GM19193 (cell line): ENCODE results near the gene TMEM179B.
A peak's percentile ranks its signal among the peaks of the same experiment; 100 is the strongest.

ENCODE experiments used
- POLR2A ChIP-seq: IDR thresholded peaks from 4 replicates; pipeline ENCODE4 v1.6.1; 2011; ENCODE audit not compliant: insufficient read depth, insufficient read length; ENCODE audit errors: extremely low read depth

TMEM179B gene

GRCh38 chr11:62778441-62778840 is 8.8 kb upstream of the TMEM179B start:
- TF ChIP-seq POLR2A, result no peak

GRCh38 chr11:62782753-62783152 is 4.4 kb upstream of the TMEM179B start:
- no peak for TF ChIP-seq POLR2A

- no peak for TF ChIP-seq POLR2A
These were observed 741 bp upstream of the TMEM179B start for GRCh38 chr11:62786318-62787004.

GRCh38 chr11:62788991-62789390 is 1.8 kb downstream of the TMEM179B start:
- TF ChIP-seq POLR2A, result peak; percentile 24

DNA sequence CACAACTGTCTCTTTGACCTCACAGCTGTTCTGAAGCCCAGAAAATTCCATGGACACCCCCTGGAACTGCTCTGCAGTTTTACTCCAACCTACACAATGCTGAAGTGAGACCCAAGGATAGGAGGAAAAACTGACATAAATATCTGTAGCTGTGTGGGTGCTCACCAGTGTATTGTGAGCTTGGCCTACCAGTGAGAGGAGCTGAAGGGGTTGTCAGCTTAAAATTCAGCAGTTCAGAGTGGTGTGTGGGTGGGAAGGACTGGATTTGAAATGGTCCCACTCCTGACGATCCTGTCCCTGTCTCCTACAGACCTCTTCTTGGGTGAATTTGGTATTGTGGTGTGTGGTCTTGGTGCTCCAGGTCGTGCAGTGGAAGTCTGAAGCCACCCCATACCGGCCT is 2.4 kb downstream of the TMEM179B start:
- no peak for TF ChIP-seq POLR2A

DNA sequence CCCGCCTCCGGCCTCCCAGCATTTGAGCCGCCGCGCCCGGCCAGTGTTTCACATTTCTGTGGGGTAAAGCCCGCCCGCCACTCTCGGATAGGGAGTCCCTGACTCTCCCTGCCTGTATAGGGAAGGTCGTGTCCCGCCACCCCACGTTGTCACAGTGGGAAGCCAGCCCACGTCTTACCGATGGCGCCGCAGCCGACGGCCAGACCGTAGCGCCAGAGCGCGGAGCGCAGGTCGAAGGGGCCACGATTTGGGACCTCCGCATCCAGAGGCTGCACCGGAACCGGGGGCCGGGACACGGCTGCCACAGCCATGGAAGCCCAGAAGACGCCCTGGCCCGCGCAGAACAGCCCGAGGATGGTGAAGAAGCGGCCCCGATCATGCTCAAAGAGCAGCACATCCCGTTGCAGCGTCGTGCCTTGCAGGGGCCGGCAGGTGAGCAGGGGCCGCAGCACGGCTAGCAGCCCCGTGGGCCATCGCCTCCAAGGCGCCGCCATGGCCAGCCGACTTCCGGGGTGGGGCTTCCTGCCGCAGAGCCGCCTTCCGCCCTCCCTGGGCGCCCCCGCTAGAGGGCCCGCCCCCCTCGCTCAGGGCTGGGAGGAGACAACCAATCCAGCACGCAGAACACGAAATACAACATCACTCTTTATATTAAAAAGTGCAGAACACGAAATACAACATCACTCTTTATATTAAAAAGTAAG is 4.4 kb downstream of the TMEM179B start, which contains the start of gene TMEM223:
TMEM223 (minus strand) TSS at position 506 of the 701 bp plus-strand sequence; CDS start at position 494, 12 bp downstream.
- peak; percentile 95 for TF ChIP-seq POLR2A

DNA sequence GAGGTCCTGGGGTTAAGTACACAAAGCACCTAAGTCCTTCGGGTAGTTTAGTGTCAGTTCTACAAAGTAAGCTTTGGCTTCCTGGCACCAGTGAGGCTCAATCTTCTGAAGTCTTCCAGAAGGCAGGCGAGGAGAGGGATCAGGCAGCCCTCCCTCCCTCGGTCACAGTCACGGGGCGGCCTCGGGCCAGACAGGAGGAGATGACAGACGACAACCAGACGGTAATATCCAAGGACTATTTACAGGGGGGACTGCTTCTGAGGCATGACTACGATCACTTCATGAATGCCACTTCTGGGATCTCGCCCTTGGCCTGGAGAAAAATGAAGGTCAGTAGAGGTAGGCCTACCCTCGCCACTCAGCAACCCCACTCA is 5.0 kb downstream of the TMEM179B start:
- no peak for TF ChIP-seq POLR2A

GRCh38 chr11:62794201-62794775 is 7.1 kb downstream of the TMEM179B start:
- TF ChIP-seq POLR2A, result no peak

DNA sequence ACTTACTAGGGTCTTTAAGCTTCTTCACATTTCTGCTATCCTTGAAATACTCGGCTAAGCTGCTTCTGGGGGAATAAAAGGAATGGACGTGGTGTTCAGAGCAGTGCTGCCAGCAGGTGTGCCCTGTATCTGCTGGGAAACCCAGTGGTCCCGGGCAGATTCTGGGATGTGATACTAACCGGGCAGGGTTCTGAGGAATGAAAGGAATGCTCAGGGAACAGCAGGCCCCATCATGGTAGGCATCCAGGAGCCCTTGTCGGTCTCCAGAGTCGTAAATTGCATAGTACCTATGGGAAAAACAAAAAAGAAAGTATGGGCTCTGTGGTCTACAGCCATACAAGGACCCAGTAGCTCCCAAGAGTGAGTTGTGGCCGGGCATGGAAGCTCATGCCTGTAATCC is 9.1 kb downstream of the TMEM179B start:
- no peak for TF ChIP-seq POLR2A

- no peak for TF ChIP-seq POLR2A
These were observed 12.3 kb downstream of the TMEM179B start for GRCh38 chr11:62799486-62799885.

DNA sequence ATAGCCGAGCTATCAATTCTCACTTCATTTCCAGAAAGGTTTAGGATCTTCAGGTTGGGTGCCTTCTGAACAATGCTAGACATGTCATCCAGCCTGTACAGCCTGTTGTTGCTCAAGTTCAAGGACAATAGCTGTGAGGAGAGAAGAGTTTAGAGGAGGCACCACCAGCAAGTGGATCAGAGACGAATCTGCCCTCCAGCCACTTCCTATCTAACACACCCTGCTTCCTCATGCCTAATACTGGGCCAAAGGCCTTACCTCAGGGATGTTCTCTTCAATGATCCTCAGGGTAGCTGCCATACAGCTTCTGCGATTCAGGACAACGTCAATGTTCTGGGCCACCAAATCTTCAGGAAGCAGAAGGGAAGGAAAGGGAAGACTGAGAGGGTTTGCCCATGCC is 13.9 kb downstream of the TMEM179B start:
- no peak for TF ChIP-seq POLR2A

DNA sequence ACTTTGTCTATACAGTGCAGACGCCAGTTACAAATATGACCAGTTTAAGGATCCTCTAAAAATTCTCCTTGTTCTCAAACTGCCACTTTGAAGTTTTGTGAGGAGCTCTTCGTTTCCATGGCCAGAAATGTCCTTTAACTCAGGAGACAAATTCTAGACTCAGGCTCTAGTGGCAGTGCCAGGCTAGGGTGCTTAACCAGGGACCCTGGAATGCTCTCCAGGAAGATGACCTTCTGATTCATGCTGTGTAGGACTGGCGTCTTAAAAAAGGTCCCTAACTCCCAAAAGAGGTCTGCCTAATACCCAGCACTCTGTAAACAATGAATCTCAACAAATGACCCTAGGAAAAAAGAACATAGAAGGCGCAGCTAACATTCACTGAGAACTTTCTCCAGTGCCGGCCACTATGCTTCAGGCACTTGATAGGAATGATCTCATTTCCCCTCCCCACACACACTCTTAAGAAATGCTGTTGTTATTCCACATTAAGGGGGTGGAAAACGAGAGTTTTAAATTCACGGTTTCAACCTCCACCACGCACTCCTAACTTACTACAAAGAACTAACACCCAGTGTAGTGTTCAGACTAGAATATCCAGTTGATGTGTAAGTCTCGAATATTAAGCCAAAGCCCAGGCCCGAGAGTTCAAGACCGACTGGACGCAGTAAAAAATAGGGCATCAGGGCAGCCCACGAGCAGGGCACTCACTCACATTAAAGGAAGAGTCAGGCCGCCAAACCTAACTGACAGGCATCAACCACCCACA is 17.3 kb downstream of the TMEM179B start:
- TF ChIP-seq POLR2A, result no peak

DNA sequence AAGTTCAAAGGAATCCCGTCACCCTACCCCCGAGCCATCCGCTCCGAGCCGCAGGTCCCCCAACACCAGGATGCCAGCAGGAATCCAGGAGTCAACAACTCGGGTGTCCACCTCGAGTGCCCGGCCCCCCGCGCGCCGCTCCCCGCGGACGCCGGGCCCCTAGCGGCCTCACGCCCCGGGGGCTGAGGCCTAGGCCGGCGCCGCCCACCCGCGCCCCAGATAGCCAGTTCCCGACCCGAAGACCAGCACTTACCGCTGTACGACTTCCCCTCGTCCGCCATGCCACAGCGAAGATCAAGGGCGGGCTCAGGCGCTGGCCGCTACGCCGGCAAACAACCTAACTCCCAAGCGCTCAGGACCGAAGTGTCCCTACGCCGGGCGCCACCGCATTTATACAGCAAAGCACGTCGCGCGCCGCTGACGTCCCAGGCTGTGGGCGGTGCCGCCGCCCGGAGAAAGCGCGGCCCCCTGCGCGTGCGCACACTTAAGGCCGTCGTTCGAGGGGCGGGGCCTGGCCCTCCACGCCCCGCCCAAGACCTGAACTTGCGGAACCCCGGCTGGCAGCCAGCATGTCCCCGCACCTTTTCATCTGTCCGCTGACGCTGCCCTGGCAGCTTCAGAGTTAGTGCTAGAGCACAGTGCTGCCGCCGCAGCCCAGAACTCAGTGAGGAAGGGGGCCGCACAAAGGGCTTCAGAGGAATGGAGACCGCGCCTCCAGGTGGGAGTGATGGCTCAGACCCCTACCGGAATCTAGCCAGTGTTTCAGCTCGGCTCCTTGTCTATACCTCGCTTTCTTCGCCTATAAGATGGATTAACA is 18.1 kb downstream of the TMEM179B start, which contains the start of gene NXF1:
NXF1 (minus strand) TSS at position 365 of the 817 bp plus-strand sequence; CDS start at position 281, 84 bp downstream.
- peak; percentile 100 for TF ChIP-seq POLR2A

DNA sequence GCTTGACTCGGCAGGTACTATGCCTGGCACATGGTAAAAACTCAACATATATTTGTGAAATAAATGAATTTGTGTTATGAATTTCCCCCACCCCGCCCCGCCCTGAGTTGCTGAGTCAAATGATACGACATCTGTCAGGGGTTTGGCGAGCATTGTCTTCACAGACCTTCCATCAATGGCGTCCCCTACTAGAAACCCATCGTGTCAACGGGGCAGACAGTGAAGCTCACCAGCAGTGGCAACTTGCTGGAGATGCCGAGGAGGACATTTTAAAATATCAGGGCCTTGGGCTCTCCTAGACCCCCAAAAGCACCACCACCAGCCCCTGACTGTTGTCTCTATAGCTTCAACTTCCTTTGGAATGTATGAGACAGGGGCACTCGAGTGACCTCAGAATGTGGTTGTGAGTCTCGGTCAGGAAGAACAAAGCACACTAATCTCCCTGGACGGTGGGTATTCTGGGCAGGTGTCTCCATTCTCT is 18.8 kb downstream of the TMEM179B start:
- TF ChIP-seq POLR2A, result no peak
